Coronary artery (tissue), 2 donors: ENCODE measurements around the gene LARP1B.
"Not testable (repeated sequence)": the region's sequence is repeated elsewhere in the genome, so short reads cannot be mapped to it uniquely, and the experiment has no call there.

Experiments used
- DNase-seq: peaks from one replicate; pipeline ENCODE4 v3.0.0-alpha.2; 2017; ENCODE audit warnings: low spot score
- H3K27ac ChIP-seq, 2 donors: fragments of 200-600 bp; sonication (generic); one replicate each; pipeline ENCODE4 v1.5.1; 2016 to 2019
- H3K4me3 ChIP-seq: fragments of 200-600 bp; sonication (generic); 2 replicates; pipeline ENCODE4 v1.5.1; 2016; ENCODE audit warnings: mild to moderate bottlenecking, moderate library complexity
- TF ChIP-seq, protein P1 (sequence below): fragments of 200-600 bp; sonication (generic); IDR thresholded peaks from one replicate; pipeline ENCODE4 v1.5.1; 2019; ENCODE audit warnings: antibody characterized with exemption

LARP1B gene

DNA sequence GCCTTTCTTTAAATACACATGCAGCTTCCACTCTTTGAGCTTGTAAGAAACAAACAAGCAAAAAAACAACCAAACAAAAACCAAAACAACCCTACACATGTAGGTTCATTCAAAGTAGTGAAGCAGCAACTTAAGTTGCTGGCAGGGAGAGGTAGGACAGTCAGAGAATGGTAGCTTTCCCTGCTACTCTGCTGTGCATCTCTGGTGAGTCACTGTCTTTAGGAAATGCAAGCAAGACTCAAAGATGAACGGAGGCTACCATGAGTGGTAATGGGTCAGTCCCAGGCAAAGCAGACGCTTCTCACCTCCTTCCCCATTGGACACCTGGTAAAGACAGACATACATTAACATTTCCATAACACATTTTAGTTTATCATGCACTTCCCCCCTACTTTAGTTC lies 183.3 kb downstream of the LARP1B start:
- TF ChIP-seq, protein P1, sequence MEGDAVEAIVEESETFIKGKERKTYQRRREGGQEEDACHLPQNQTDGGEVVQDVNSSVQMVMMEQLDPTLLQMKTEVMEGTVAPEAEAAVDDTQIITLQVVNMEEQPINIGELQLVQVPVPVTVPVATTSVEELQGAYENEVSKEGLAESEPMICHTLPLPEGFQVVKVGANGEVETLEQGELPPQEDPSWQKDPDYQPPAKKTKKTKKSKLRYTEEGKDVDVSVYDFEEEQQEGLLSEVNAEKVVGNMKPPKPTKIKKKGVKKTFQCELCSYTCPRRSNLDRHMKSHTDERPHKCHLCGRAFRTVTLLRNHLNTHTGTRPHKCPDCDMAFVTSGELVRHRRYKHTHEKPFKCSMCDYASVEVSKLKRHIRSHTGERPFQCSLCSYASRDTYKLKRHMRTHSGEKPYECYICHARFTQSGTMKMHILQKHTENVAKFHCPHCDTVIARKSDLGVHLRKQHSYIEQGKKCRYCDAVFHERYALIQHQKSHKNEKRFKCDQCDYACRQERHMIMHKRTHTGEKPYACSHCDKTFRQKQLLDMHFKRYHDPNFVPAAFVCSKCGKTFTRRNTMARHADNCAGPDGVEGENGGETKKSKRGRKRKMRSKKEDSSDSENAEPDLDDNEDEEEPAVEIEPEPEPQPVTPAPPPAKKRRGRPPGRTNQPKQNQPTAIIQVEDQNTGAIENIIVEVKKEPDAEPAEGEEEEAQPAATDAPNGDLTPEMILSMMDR, result no peak
- Histone ChIP-seq H3K27ac (no peak overlapping the region), H3K4me3 (no peak overlapping the region)
- no peak for DNase-seq

DNA sequence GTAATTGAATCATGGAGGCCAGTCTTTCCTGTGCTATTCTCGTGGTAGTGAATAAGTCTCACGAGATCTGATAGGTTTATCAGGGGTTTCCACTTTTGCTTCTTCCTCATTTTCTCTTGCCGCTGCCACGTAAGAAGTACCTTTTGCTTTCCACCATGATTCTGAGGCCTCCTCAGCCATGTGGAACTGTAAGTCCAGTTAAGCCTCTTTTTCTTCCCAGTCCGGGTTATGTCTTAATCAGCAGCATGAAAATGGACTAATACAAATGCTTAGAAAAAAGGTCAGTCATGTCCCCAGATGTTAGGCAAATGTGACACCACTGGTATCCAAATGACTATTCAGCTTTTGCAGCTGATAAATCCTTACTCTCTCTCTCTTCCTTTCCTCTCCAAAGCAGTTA lies 184.3 kb downstream of the LARP1B start:
- not testable (repeated sequence) for H3K4me3 ChIP-seq, H3K27ac ChIP-seq, DNase-seq

DNA sequence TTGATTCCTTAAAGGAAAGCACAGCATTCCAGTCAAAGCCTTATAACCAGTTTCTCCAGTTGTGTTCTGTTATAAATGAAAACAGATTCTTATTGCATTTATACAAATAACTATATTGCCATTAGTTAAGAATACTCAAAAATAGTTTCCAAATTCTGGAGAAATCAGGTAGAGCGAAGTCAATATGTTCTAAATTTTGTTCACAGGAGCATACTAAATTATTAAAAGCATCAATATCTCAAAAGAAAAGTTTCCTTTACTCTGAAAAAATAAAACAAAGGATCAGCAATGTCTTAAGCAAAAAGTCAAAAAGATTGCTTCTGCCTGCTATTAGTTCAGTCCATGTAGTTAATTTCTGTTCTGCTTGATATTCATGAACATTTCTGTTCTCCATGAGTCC lies 186.8 kb downstream of the LARP1B start:
- no peak overlapping the region for H3K27ac ChIP-seq

DNA sequence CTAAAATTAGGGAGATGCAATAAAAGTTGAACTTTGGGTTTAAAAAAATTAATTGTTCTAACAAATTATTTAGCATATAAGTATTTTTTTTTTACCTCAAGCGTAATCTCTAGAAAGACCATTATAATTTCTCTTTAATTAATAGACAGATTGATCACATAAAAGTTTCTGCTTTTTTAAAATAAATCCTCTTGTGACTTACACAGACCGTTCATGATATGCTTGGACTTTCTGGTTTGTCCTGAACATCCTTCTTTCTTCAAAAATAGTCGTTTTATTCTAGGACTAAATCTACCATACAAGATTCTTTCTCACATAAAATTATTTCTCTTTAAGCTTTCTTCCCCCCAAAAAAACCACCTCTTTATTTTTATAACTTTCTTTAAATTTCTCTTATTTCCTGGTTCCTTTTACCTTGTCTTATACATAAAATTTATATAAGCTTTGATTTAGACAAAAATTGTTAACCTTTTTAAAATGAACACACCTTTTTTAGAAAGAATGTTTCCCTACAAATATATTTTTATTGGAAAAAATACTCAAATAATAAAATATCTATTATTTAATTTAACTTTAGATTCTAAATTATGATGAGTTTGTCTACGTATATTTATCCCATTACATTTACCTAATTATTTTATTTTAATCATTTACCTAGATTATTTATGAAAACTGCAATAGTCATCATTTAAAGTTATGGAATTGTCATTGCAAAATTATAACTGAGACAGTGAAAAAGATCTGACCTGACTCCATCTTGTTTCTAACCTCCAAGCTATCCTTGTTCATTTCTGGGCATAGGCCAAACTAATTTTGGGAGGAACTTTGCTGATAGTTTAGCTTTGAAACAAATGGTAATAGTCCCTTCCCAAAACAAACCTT lies 188.9 kb downstream of the LARP1B start:
- H3K27ac ChIP-seq, result no peak overlapping the region
- DNase-seq, result no peak
- TF ChIP-seq, protein P1, result no peak
- H3K4me3 ChIP-seq, result no peak overlapping the region

More for the DNA sequence above, 186.8 kb downstream of the LARP1B start:
- no peak overlapping the region for H3K4me3 ChIP-seq
- TF ChIP-seq, protein P1, result no peak
- no peak for DNase-seq

DNA sequence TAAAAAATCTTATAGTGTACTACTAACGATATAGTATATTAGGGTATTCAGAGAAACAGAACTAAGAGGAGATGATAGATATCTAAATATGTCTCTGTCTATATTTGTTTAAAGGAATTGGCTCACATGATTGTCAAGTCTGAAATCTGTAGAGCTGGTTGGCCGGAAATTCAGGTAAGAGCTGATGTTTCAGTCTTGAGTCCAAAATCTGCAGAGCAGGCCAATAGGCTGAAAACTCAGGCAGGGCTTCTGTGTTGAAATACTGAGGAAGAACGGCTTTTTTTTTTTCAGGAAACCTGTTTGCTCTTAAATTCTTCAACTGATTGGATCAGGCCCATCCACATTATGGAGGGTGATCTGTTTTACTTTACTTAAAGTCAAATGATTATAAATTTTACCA lies 194.8 kb downstream of the LARP1B start:
- Histone ChIP-seq H3K4me3 (no peak overlapping the region), H3K27ac (no peak overlapping the region)
- TF ChIP-seq, protein P1, result no peak
- DNase-seq, result no peak

DNA sequence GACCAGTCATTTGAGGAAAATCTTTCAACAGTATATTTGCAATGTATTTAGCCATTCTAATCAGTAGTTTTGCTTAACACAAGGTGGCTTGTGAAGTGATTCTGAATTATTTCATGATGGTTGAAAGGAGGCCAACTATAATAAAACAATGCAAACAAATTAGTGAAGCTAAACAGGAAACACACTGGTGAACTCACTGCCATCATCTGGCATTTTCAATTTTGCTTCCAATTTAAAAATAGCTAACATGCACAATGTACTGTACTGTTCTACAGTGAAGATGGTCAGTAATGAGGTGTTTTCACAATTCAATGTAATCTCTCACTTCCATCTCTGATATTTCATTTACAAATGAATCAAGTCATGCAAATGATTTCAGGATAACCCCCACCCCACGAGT lies 195.4 kb downstream of the LARP1B start:
- TF ChIP-seq, protein P1, result no peak
- no peak for DNase-seq
- Histone ChIP-seq H3K4me3 (no peak overlapping the region), H3K27ac (no peak overlapping the region)

DNA sequence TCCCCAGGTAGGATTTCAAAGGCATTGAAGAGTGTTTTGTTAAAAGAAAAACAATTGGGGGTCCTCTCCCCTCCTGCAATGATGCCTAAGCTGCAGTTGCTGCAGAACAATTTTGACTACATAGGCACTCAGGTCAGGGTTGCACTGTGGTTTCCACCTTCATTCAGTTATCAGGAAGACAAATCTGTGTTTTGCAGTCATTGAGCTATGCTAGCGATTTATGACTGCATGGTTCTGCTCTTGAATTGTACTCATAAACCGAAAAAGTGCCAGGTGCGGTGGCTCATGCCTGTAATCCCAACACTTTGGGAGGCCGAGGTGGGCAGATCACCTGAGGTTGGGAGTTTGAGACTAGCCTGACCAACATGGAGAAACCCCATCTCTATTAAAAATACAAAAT lies 197.1 kb downstream of the LARP1B start:
- H3K4me3 ChIP-seq, DNase-seq, H3K27ac ChIP-seq: not testable (repeated sequence)

DNA sequence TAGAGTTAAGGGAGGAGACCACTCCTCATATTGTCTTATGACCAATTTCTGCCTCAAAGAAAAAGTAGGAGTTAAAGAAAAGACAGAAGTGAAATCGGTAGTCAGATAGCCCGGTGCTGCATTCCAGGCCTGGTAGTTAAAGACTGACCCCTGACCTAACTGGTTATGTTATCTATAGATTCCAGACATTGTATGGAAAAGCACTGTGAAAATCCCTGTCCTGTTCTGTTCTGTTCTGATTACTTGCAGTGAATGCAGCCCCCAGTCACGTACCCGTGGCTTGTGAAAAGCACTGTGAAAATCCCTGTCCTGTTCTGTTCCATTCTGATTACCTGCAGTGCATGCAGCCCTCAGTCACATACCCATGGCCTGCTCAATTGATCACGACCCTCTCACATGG lies 198.8 kb downstream of the LARP1B start:
- H3K27ac ChIP-seq, DNase-seq, H3K4me3 ChIP-seq: not testable (repeated sequence)
